HG03045 (cell line): ENCODE results near the gene MRPL36.

Experiments used
- ATAC-seq: cut with Tn5 transposase; IDR thresholded peaks from one replicate; pipeline ENCODE4 v1.9.1; 2021; ENCODE audit warnings: mild to moderate bottlenecking, moderate library complexity; ENCODE audit not compliant: unreplicated experiment

MRPL36 gene

DNA sequence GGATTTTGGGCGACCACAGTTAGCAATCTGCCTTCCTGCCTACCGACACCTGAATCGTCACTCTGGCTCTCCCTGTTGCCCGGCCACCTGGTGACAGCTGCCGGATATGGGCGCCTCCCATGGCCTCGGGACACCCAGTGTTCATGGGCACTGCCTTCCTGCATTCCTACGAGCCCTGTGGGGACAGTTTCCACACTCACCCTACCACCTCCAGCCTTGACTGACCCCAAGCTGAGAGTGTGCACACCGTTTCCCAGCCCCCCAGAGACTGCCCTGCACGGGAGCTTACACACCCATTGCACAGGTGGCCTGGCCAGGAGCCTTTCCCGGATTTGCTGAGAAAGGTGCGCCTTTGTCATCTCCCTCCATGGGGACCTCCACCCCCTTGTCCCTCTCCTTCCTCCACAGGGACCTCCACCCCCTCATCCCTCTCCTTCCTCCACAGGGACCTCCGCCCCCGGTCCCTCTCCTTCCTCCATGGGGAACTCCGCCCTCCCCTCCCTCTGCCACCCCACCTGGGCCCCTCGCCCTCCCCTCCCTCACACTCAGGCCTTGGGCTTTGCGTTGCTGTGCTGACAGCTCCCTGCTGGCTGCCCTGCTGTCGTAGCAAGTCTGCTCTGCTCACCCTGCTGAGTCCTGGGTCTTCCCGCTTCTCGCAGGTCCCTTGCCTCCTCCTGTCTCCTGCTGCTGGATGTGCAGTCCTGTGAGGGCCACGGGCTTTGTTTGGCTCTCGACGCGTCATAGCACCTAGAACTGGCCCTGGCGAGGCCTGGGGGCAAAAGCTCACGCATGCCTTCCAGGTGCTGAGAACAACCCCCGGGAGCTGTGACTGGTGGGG is 48.4 kb downstream of the MRPL36 start:
- ATAC-seq = no peak

DNA sequence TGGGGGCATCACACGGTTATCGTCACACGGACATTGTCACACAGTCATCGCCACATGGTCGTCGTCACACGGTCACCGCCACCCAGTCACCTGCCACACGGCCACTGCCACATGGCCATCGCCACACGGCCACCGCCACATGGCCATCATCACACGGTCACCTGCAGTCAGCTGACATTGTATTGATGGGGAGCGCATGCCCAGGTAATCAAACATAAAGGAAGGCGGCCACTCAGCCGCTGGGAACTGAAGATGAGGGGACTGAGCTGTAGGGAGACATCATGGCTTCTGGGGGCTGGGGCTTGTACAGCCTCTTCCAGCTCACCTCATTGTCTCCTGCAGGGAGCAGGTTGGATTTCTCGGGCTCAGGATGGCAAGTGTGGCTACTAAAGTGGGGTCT is 49.2 kb downstream of the MRPL36 start:
- ATAC-seq = no peak

DNA sequence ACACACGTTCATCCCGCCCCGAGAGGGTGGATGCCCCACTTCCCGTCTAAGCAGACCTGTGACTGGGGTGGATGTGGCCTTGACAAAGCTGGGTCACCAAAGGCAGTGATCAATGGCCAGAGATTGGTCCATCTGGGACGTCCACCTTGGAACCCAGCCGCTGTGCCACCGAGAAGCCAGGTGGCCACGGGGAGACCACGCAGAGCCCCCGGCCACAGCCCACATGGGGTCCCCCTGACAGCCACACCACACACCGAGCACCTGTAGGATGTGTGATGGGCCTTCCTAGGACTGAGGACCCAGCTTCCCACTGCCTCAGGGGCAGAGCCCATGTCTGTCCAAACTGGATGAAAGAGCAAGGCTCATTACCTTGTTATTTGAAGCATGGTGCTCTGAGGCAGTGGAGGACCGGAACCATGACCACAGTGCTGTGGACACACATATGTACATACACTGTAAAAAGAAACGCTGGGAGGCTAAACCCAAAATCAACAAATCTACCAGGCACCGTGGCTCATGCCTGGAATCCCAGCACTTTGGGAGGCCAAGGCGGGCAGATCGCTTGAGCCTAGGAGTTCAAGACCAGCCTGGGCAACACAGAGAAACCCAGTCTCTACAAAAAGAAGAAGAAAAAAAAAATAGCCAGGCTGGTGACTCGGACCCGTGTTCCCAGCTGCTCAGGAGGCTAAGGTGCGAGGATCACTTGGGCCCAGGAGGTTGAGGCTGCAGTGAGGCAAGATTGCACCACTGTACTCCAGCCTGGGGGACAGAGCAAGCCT is 50.1 kb downstream of the MRPL36 start:
- no peak for ATAC-seq

DNA sequence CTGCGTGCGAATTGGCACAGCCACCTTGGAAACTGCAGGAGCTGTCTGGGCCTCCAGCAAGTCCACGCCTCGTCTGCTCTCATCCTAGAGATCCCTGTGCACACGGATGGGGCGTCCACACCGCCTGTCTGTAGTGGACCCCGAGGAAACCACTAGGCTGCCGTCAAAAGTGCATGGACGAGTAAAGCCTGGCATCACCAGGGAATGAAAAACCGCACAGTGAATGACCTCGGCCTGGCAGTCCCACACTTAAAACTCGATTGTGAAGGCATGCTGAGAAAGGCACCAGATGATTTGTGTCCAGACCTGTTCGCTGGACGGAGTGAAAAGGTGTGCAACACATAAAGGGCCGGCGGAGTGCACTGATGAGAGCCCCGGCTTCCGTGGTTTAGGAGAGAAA is 50.8 kb downstream of the MRPL36 start:
- no peak for ATAC-seq
